Activated CD8-positive, alpha-beta memory T cell treated with anti-CD3 and anti-CD28 coated beads for 4 hours (primary cell): ENCODE data around the gene COL4A2.

Experiments used
- DNase-seq, 2 donors: peaks; one replicate each; pipeline ENCODE4 v3.0.0-alpha.2; 2020; ENCODE audit warnings: low read depth in 2 of 2

Gene COL4A2

DNA sequence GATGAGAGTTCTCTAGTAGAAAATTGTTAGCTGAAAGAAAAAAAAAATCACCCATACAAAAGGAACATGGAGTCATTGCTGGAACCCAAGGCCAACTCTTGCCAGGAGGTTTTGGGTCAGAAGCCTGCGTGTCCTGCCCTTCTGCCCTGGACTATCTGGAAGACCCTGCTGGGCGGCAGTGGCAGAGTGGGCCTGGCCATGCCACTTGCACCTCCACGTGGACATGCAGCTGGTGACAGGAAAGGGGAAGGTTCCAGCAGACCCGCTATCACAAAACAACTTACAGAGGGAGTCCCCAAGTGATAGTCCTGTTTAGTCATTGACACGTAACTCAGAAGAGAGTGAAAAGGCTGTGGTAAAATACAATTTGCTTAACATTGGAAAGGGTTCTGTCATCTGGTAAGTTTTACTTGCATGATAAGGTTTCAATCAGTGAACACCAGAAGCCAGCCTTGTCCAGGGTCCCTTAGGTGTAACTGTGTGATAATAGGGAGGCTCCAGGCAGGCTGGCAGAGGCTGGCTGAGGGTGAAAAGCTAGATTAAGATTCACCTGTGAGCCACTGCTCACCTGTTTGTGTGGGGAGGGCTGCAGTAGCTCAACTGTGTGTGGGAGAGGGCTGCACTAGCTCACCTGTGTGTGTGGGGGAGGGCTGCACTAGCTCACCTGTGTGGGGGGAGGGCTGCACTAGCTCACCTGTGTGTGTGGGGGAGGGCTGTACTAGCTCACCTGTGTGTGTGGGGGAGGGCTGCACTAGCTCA, 47.8 kb downstream of the COL4A2 start:
- no peak for DNase-seq

DNA sequence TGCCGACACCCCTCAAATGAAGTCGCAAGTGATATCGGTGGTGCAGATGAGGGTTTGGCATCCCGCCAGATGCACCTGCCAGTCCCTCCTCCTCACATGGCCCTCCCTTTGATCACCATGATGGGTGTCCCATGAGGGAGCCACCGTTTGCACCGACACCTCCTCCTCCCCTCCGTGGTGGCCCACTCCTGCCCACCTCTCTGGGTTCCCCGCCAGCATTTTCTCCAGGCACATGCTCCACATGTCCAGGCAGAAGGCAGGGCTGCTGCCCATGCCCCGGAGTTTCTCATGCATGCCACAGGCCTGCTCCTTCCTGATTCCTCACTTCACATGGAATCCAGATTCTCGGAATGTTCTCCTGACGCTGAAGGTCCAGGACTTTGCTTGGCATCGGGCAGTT, 49.3 kb downstream of the COL4A2 start:
- DNase-seq: no peak

DNA sequence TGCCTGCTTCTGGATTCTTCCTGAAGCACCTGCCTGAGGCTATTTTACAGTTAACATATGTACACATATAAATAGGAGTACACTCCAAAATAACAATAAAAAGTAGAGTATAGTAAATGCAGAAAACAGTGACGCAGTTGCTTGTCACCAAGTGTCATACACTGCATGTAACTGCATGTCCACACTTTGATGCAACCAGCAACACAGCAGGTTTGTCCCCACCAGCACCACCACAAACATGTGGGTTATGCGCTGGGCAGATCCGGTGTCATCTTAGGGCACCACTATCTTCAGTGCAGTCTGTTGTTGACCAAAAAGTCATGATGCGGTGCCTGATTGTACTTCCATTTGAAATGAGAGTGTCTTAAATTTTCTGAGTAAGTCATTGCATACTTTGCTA, 51.3 kb downstream of the COL4A2 start:
- no peak for DNase-seq

DNA sequence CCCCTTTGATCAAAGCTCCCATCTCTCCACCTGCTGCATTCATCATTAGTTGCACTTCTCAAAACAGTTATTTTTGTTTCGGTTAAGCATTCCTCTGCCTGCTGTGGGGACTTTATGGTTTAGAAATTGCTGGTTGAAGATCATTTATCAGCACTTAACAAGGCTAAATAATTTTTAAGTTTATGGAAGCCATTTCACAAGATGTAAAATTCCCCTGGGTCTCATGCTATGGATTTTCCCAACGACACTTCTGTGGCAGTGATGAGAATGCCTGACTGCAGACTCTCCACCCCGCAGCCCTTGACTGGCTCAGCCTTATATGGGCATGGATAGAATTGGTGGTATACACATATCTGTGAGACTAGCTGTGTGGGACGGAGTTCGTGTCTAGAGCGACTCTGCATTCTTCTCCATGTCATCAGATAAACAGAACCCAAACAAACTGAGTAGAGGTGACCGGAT, 52.8 kb downstream of the COL4A2 start:
- no peak for DNase-seq

DNA sequence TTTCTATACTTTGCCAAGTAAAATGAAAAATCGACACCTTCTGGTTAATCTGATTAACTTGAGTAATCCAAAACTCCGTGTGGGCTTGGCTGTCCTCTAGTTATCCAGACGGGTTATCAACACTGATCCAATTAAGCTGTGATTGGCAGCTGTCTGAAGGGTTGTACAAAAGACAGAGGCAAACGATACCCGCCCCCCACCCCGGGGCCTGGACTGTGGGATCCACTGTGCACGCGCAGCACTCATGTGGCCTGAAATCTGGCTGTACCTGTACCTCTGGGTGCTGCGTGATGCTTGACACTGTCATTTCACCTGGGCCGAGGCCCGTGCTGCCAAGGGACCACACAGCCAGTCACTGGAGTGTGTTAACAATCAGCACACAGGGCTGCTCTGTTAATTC, 53.5 kb downstream of the COL4A2 start:
- DNase-seq: no peak

DNA sequence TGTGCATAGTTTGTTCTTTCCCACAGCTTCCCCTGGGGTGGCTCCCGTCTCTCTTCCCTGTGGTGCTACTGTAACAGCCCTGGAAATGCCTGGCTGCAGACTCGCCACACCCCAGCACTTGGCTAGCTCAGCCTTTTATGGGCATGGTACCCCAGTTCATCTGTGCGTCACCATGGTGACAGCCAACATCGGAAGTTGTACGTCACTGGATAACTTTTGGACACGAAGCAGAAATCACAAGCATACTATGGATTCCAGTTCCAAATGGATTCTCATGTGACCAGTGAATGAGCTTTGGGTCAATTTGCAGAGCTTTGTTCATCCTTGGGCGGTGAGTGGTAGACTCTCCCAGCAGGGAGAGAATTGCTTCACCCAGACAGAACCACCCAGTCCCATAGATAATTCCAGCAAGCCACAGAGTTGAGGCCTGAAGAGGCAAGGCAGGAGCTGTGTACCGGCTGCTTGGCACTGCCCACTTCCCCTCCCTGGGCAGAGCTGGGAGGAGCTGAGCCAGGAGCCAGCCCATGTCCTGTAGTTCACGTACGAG, 54.4 kb downstream of the COL4A2 start:
- no peak for DNase-seq

DNA sequence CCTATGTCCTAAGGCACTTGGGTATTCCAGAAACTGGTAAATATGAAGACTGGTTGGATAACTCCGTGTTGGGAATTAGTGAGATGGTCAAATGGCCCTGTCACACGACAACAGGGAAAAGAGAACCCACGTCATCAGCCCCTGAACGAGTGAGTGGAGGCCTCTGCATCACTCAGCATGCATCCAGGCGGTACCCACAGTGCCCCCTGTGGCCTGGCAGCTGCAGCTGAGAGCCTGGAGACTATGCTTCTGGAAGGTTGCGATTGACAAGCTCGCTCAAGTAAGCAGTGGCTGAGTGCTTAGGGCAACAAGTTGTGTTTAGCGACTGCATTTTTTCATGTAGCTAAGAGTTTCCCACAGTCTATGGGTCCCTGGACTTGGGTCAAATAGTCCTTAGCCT, 55.9 kb downstream of the COL4A2 start:
- DNase-seq: no peak

DNA sequence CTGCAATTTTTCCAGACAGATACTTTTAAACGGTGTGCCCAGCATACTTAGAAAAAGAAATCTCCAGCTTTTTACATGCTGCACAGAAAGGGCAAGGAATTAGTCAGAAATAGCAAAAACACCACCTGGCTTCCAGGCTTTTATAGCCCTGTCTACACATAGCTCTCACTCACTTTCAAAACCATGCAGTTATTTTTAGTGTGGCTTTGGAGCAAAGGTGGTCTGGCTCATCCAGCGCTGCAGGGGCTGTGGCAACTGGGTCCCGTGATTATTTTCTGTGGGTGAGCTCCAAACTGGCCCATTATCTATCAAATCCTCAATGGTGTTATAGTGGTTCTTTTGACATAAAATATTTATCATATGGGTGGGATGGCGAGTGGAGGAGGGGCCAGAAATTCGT, 57.0 kb downstream of the COL4A2 start:
- DNase-seq: no peak

DNA sequence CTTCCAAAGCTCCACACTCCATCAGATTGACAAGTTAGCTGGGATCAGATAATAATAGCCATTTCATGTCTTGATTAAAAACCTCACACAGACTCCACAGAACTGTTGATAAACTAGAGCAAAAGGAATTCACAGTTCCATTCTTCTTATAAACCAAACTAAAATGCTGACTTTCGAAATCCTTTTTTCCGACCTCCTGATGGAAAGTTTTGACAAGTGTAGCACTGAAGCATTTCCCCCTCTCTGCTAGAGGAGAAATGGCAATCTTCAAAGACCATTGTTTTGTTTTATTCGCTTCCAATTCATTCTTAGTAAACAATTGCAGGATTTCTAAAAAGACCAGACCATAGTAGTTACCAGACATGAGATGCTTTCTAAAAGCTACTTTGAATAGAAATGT, 58.8 kb downstream of the COL4A2 start:
- DNase-seq: no peak

DNA sequence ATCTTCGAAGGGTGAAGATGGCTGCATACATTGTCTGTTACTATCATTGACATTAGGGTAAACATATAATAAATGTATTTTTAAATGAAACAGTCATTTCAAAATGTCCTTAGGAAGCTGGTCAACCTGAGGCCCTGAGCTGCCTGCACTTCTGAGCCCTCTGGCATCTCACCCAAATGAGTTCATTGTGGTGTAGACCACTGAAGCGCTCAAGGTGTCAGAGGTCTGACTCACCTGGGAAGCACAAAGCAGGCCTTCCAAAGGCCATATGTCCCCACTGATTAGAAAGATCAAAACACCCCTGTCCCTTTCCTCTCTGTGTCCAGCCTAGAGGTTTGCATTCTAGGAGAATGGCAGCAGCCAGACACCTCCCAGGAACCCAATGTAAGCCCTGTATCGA, 59.6 kb downstream of the COL4A2 start:
- DNase-seq: no peak

DNA sequence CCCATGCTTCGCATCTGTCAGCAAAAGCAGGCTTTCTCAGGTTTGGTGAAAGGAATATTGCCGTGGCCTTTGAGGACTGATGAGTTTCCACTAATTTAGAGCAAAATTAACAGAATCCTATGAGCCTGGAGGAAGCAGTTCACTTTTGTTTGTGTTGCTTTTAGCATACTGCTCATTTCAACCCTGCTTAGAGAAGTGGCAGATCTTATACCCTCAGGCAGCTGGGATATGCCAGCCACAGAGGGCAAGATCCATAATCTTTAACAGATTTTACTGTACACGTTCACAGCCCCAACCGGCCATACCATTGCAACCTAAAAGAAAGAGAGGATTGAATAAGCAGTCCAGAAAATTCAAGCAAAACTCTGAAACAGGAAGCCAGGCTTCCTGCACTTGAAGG, 60.5 kb downstream of the COL4A2 start:
- no peak for DNase-seq

DNA sequence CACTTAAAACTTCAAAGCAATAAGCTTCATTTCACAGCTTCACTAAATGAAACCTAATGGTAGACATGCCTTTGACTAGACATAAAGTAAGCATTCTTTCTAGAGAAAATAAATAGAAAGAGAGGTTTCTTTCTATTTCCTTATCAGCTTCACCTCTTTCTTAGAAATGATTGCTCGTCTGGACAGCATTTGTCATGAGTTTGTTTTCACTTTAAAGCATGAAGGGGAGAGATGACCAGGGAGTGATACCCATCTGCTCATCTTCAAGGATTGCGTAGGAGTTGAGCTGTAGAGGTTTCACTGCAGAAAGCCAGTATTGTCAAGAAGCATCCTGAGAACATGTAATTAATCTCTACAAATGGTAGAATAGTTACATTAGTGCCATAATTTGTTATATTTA, 61.3 kb downstream of the COL4A2 start:
- no peak for DNase-seq

DNA sequence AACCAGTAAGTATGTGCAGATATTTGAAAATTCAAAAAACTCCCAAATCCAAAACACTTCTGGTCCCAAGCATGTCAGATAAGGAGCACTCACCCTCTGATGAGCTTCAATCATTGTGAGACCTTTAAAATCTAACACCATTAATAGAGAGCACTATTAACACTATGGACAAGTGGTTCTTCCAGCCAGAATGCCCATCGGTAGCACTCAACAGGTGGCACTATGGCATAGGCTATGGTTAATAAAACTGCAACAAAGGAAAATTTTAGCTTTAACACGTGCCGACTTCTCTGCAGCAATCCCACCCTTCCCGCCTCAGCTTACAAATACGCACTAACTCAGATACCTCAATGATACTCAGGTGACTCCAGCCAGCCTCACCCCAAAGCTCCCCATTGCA, 62.3 kb downstream of the COL4A2 start:
- no peak for DNase-seq

DNA sequence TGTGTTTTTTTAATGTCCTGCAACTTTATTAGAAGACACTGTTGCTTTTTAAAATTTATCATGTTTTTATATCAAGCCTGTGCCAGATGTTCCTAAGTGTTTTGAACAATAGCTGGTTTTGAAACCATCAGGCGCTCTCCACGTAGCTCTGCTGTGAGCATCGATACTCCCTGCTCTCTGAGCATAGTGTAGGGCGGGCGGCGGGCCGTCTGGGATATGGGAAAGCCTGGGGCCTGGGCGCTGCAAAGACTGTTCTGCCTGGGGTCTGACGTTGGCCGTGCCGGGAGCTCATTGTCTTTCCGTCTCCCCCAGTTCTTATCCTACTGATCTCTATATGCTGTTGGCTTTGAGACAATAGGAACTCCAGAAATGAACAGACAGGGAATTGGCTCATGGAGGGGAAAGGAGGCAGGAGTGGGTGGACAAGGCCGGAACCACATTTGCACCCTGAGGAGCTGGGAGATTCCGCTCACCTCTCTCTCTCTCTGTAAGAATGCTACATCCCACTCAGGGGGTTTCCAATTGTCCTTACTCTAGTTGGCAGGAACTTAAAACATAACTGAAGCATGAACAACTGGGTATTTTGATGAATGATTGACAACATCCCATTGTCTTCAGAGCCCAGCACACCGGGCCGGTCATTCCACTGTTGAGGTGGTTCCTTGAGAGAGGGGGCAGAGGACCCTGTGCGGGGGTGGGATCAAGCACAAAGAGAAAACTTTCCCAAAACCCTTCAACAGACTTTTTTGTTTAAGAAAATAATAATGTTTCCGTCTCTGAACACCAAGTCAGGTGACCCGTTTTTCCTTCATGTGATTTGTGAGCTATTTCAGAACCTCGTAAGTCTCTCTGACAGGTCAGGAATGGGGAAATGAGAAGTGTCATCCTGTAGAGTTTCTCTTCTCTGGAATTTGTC, 64.7 kb downstream of the COL4A2 start:
- DNase-seq: no peak

DNA sequence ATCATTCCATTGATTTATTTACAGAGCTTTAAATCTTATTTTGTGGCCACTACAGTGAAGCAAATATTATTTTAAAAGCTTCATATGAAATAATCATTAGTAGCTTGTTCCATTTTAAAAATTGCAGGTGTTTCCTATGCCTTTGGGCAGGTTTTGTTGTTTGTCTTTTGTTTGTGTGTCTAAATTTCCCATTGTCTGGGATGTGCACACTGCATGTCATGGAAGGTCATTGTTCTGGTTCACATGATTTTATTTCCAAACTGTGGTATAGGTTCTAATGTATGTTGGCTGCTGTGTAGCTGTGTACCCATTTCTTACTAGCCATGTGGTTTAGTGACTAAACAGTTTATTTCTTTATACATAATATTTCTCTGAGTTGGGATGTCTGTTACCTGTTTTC, 65.6 kb downstream of the COL4A2 start:
- DNase-seq: no peak

DNA sequence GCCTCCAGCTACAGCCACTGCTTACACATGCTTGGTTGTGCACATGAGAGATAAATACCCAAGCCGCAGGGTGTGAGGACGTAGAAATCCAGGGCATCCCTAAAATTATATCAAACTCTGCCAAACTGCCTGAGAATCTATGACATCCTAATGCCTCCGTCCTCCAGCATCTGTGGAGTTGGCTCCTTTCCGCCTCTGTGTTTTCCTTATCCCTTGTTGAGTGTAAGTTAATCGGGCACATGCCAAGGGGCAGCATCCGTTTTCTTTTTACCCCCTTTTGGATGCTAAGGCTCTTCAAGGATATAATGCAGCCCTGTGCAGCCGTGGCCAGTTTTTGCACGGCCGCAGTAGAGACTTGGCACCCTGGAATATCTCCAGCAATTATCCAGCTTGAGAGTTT, 66.5 kb downstream of the COL4A2 start:
- DNase-seq: no peak

DNA sequence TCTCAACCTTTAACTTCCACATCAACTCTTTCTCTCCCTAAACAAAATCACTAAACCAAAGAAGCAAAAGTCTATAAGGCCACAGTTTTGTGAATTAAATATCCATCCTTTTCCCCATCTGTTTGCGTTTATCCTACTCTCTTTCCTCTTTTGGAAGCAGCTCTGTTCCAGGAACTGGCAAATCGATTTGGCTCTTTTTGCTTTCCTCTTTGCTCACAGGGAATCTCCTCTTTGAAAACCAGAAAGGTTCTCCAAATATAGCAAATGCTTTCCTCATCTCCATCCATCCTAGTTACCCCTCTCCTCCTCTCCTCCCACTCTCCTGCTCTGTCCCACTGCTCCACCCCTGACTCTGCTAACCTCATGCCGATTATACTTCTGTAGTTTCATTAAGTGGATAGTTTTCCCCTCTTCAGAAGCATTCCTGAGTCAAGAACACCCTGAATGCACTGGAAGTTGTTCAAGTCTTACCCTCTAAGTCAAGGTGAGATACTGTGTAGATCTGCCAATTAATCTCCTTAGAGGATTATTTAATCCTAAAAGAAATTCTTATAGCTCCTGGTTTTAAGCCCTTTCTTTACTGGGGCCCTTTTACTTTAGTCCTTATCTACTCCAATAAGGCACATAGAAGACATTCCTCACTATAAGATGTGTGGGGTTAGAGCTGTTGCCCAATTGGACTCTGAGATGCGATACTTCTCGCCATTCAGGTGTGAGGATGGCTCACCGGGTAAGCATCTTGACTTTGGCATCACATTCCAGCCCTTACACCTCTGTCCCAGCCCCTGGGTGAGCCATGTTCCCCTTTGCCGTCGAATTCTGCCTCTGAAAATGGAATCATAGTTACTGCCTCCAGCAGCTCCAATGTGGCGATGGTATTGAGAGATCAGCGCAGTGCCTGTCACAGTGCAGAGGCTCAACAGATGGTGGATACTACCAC, 67.6 kb downstream of the COL4A2 start:
- DNase-seq: no peak

DNA sequence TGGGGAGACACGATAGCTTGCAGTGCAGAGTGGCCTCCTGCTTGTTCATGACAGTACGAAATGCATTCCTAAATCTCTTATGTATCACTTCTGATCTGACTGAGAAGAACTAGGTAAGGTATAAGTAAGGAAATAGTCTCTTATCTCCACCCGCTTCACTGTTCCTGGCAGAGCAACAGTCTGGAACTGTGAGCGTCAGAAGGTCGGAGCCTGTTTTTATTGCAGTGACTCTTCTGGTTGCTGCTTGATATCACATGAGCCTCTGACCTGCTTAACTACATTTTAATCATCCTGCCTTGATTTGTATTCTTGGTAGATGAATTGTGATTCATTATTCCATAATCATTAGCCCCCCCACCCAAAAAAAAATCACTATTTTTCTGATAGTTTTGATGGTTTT, 69.0 kb downstream of the COL4A2 start:
- DNase-seq: no peak

DNA sequence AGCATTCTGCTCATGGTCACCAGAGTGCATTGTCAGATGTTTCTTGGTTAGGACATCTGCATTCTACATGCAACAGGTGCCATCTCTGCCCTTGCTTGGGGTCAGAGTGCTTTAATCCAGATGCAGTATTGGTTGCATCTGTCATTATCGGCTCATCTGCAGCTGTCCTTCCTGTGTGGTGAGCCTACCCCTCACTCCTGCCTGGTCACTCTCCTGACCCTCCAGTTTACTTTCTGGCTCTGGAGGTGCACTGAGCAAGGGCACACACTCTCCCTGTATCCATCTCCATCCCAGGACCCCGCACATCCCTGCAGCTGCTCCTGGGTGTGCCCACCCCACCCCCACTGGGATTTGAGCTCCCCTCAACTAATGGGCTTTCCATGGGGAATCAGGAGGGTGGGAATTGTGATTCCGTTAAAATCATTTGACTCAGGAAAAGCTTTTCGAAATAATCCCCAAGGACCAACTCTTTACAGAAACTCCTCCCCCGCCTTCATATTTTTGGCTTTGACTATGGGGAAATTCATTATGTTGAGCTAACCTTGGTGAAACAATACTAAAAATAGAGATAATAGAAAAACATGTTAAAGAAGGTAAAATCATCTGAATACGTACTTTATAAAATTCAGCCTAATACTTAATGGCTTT, 70.2 kb downstream of the COL4A2 start:
- DNase-seq: no peak

DNA sequence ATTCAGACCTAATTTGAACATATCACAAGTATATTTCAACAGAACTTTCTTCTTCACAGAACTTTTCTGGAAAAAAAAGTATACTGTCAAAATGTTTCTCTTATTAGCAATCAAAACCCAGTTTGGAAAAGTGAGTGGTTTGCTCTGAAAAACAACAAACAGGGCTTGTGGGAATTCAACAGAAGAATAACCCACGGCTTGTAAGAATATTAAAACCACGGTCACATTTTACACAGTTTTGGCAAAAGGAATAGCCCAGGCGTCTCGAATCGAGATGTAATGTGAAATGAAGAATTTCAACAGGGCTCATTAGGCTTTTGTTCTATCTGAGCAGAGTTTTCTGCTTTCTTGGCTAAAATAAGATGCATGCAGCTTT, 70.7 kb downstream of the COL4A2 start:
- no peak for DNase-seq

DNA sequence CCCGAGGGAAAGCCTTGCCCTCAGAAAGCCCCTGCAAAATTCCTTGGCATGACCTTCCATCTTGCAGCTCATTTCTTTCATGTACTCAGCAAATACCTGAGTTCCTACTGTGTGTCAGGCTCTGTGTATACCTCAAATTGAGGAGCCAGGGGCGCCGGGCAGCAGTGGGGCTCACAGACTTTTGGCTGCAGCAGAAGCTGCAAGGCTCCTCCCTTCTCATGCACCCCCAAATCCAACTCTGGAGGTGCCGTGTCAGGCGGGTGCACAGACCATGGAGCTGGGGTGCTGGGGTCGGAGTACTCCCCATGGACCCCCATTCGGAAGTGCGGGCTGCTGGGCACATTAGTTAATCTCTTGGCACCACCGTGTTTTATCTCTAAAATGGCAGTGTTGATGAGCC, 72.3 kb downstream of the COL4A2 start:
- DNase-seq: no peak
